GM12865 (cell line): ENCODE data around the gene ST3GAL2.

Experiments
- DNase-seq: peaks from one replicate; pipeline ENCODE4 v3.0.0; 2010; ENCODE audit warnings: low read depth
- H3K4me3 ChIP-seq: 2 replicates; pipeline ENCODE4 v1.5.1; 2011; ENCODE audit warnings: mild to moderate bottlenecking, low read depth, low read length, control low read depth
- TF ChIP-seq, protein P1 (sequence below): IDR thresholded peaks from 2 replicates; pipeline ENCODE4 v1.5.1; 2011; ENCODE audit warnings: low read length, control low read depth, low read depth, inconsistent platforms; ENCODE audit not compliant: insufficient read depth; ENCODE audit errors: missing control alignments

ST3GAL2 gene

GRCh38 chr16:70466805-70467076, 27.8 kb upstream of the ST3GAL2 start:
- H3K4me3 ChIP-seq: no peak overlapping the region
- TF ChIP-seq, protein P1, sequence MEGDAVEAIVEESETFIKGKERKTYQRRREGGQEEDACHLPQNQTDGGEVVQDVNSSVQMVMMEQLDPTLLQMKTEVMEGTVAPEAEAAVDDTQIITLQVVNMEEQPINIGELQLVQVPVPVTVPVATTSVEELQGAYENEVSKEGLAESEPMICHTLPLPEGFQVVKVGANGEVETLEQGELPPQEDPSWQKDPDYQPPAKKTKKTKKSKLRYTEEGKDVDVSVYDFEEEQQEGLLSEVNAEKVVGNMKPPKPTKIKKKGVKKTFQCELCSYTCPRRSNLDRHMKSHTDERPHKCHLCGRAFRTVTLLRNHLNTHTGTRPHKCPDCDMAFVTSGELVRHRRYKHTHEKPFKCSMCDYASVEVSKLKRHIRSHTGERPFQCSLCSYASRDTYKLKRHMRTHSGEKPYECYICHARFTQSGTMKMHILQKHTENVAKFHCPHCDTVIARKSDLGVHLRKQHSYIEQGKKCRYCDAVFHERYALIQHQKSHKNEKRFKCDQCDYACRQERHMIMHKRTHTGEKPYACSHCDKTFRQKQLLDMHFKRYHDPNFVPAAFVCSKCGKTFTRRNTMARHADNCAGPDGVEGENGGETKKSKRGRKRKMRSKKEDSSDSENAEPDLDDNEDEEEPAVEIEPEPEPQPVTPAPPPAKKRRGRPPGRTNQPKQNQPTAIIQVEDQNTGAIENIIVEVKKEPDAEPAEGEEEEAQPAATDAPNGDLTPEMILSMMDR: no peak
- no peak for DNase-seq

- H3K4me3 ChIP-seq: no peak overlapping the region
- DNase-seq: no peak
- TF ChIP-seq, protein P1: no peak
These were observed 27.3 kb upstream of the ST3GAL2 start for GRCh38 chr16:70465999-70466804.

GRCh38 chr16:70463235-70463634, 24.3 kb upstream of the ST3GAL2 start:
- no peak for DNase-seq
- TF ChIP-seq, protein P1: no peak
- H3K4me3 ChIP-seq: no peak overlapping the region

GRCh38 chr16:70460737-70461261, 21.9 kb upstream of the ST3GAL2 start:
- peak; percentile 45 for DNase-seq
- TF ChIP-seq, protein P1: no peak
- H3K4me3 ChIP-seq: no peak overlapping the region

DNA sequence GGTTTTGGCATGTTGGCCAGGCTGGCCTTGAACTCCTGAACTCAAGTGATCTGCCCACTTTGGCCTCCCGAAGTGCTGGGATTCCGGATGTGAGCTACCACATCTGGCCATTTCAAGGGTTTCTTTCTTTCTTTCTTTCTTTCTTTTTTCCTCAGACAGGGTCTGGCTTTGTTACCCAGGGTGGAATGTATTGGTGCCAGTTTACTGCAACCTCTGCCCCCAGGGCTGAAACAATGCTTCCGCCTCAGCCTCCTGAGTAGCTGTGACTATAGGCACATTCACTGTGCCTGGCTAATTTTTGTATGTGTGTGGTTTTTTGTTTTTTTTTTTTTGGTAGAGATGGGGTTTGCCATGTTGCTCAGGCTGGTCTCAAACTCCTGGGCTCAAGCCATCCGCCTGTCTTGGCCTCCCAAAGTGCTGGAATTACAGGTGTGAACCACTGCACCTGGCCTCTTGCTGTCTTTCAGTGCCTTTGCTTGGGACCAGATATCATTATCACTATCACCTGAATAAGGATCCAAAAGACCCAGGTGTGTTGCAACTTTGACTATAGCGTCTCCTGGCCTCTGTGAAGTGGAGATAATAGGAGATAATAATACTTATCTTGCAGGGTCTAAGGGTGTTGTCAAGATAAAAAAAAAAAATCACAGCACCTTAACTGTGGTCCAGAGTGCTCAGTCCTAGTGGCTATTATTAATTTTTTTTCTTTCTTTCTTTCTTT, 18.7 kb upstream of the ST3GAL2 start:
- no peak for DNase-seq
- no peak overlapping the region for H3K4me3 ChIP-seq
- TF ChIP-seq, protein P1: no peak

GRCh38 chr16:70455910-70456309, 17.0 kb upstream of the ST3GAL2 start:
- no peak for DNase-seq
- no peak overlapping the region for H3K4me3 ChIP-seq
- TF ChIP-seq, protein P1: no peak
